Activated CD4-positive, alpha-beta T cell treated with anti-CD3 and anti-CD28 coated beads for 36 hours (primary cell): ENCODE measurements around the gene RAB8B. TPM values are rescaled to one million over a fixed set of nuclear protein-coding genes. Genes with fewer than 3 reads are reported as not detected.

ENCODE experiments used
- ATAC-seq: fragments of 200-7000 bp; cut with Tn5 transposase; one replicate; pipeline ENCODE4 v1.10.0; 2021; ENCODE audit warnings: mild to moderate bottlenecking, moderate library complexity
- CTCF ChIA-PET: fragments of 350-600 bp; sonication (Branson Sonifier 250); formaldehyde crosslinking; loops from one replicate; lab custom pipeline; 2021; ENCODE audit warnings: antibody characterized with exemption; lab: Charles Lee
- POLR2A ChIA-PET: fragments of 350-600 bp; sonication (Branson Sonifier 250); formaldehyde crosslinking; loops from one replicate; lab custom pipeline; 2021; ENCODE audit warnings: antibody characterized with exemption, inconsistent platforms; lab: Charles Lee
- DNase-seq: peaks from one replicate; pipeline ENCODE4 v3.0.0-alpha.2; 2020
- H3K27ac Mint-ChIP-seq: one replicate; pipeline ENCODE4 v1.8.0; 2021; ENCODE audit warnings: mixed read lengths
- H3K27me3 Mint-ChIP-seq: one replicate; pipeline ENCODE4 v1.8.0; 2021; ENCODE audit warnings: mixed read lengths
- H3K36me3 Mint-ChIP-seq: one replicate; pipeline ENCODE4 v1.8.0; 2021; ENCODE audit warnings: low read depth, mixed read lengths
- H3K4me1 Mint-ChIP-seq: one replicate; pipeline ENCODE4 v1.8.0; 2021; ENCODE audit warnings: mixed read lengths
- H3K4me3 Mint-ChIP-seq: one replicate; pipeline ENCODE4 v1.8.0; 2021; ENCODE audit warnings: mild to moderate bottlenecking, moderate library complexity, mixed read lengths
- H3K9me3 Mint-ChIP-seq: one replicate; pipeline ENCODE4 v1.8.0; 2021; ENCODE audit warnings: low read depth, mixed read lengths
- intact Hi-C, 2 experiments: fragments of 100-400 bp; cut with DNase I in 1 of 2; cut with micrococcal nuclease in 1 of 2; formaldehyde crosslinking; loops; one replicate each; pipeline versions ENCODE4 v1.14.2 to v1.15.1; 2022 to 2024; cut with DNase I, micrococcal nuclease
- total RNA-seq, 2 experiments: library from RNA; stranded (reverse); gene quantifications; one replicate each; pipeline ENCODE4 v1.2.3, GENCODE V29; 2021

The RAB8B gene
- total RNA-seq, 2 experiments from 2014 or later: 147 to 260 TPM

- Mint-ChIP-seq H3K27me3 (no peaks in the 10 kb centered on the region), H3K27ac (peak overlapping the region; percentile 3), H3K9me3 (peaks cover 2% of the 10 kb centered on the region), H3K4me3 (no peak overlapping the region), H3K36me3 (peaks cover 46% of the 10 kb centered on the region), H3K4me1 (peaks cover 76% of the 10 kb centered on the region)
- CTCF ChIA-PET: interaction anchor here (1.5 kb wide), 1 partner anchor 19 kb away, joined by 6 read pairs; no protein-coding TSS in a partner anchor
- intact Hi-C loops: loop anchor here (10.0 kb wide), 2 partner anchors 286 to 616 kb away; partner anchors contain the start of genes HERC1 (in 1 of the 2) and USP3 (in 1 of the 2)
- ATAC-seq (no peak), DNase-seq (no peak)
- POLR2A ChIA-PET: interaction anchor here (0.7 kb wide), 1 partner anchor 283 kb away, joined by 3 read pairs; no protein-coding TSS in a partner anchor
Observed at GRCh38 chr15:63219196-63219710, 29.8 kb downstream of the RAB8B start.

- H3K4me3 Mint-ChIP-seq: no peak overlapping the region
- ChIA-PET POLR2A (no interaction called here), CTCF (interaction anchor here (0.6 to 0.8 kb wide), 2 partner anchors 17 to 384 kb away, joined by 3 to 5 read pairs; no protein-coding TSS in a partner anchor)
- no peak for ATAC-seq
- intact Hi-C loops: no loop called here
- no peak overlapping the region for H3K27ac Mint-ChIP-seq
- DNase-seq: no peak
- peaks cover 54% of the 10 kb centered on the region for H3K36me3 Mint-ChIP-seq
- H3K4me1 Mint-ChIP-seq: peaks cover 72% of the 10 kb centered on the region
- no peaks in the 10 kb centered on the region for H3K27me3 Mint-ChIP-seq
- peaks cover 2% of the 10 kb centered on the region for H3K9me3 Mint-ChIP-seq
Observed at GRCh38 chr15:63221346-63221745, 31.9 kb downstream of the RAB8B start.

- ChIA-PET CTCF (no interaction called here), POLR2A (no interaction called here)
- Mint-ChIP-seq H3K27me3 (no peaks in the 10 kb centered on the region), H3K4me1 (peaks cover 72% of the 10 kb centered on the region), H3K36me3 (peaks cover 61% of the 10 kb centered on the region), H3K9me3 (peaks cover 2% of the 10 kb centered on the region), H3K4me3 (no peak overlapping the region), H3K27ac (no peak overlapping the region)
- ATAC-seq (peak; percentile 78), DNase-seq (no peak)
- intact Hi-C loops: no loop called here
Observed at GRCh38 chr15:63223463-63223862, 34.1 kb downstream of the RAB8B start.

GRCh38 chr15:63225381-63225780 is 36.0 kb downstream of the RAB8B start:
- H3K4me3 Mint-ChIP-seq: no peak overlapping the region
- POLR2A ChIA-PET: no interaction called here
- intact Hi-C loops: no loop called here
- peaks cover 56% of the 10 kb centered on the region for H3K36me3 Mint-ChIP-seq
- peaks cover 2% of the 10 kb centered on the region for H3K9me3 Mint-ChIP-seq
- peaks cover 70% of the 10 kb centered on the region for H3K4me1 Mint-ChIP-seq
- ATAC-seq (no peak), DNase-seq (no peak)
- CTCF ChIA-PET: interaction anchor here (0.6 to 1.2 kb wide), 2 partner anchors 66 to 246 kb away, joined by 3 read pairs; no protein-coding TSS in a partner anchor
- H3K27ac Mint-ChIP-seq: peak overlapping the region; percentile 38
- H3K27me3 Mint-ChIP-seq: no peaks in the 10 kb centered on the region

- Mint-ChIP-seq H3K9me3 (peaks cover 2% of the 10 kb centered on the region), H3K27ac (peak overlapping the region; percentile 14), H3K27me3 (no peaks in the 10 kb centered on the region), H3K4me3 (peak overlapping the region; percentile 1), H3K4me1 (peaks cover 66% of the 10 kb centered on the region), H3K36me3 (peaks cover 51% of the 10 kb centered on the region)
- ATAC-seq (no peak), DNase-seq (no peak)
- intact Hi-C loops: no loop called here
- POLR2A ChIA-PET: no interaction called here
- CTCF ChIA-PET: interaction anchor here (0.6 to 1.2 kb wide), 2 partner anchors 58 to 65 kb away, joined by 3 read pairs; no protein-coding TSS in a partner anchor
Observed at GRCh38 chr15:63226155-63226883, 36.9 kb downstream of the RAB8B start.

GRCh38 chr15:63226966-63227401 is 37.6 kb downstream of the RAB8B start:
- H3K4me3 Mint-ChIP-seq: no peak overlapping the region
- peaks cover 66% of the 10 kb centered on the region for H3K4me1 Mint-ChIP-seq
- H3K27me3 Mint-ChIP-seq: no peaks in the 10 kb centered on the region
- peaks cover 45% of the 10 kb centered on the region for H3K36me3 Mint-ChIP-seq
- POLR2A ChIA-PET: no interaction called here
- peaks cover 2% of the 10 kb centered on the region for H3K9me3 Mint-ChIP-seq
- intact Hi-C loops: no loop called here
- CTCF ChIA-PET: interaction anchor here (0.6 to 2.1 kb wide), 2 partner anchors 12 to 59 kb away, joined by 3 to 5 read pairs; no protein-coding TSS in a partner anchor
- no peak for ATAC-seq
- peak overlapping the region; percentile 37 for H3K27ac Mint-ChIP-seq
- no peak for DNase-seq

GRCh38 chr15:63227689-63228088 is 38.3 kb downstream of the RAB8B start:
- POLR2A ChIA-PET: no interaction called here
- peak overlapping the region; percentile 66 for H3K27ac Mint-ChIP-seq
- H3K4me1 Mint-ChIP-seq: peaks cover 70% of the 10 kb centered on the region
- H3K9me3 Mint-ChIP-seq: no peaks in the 10 kb centered on the region
- no peak for DNase-seq
- peaks cover 42% of the 10 kb centered on the region for H3K36me3 Mint-ChIP-seq
- ATAC-seq: no peak
- no peak overlapping the region for H3K4me3 Mint-ChIP-seq
- no peaks in the 10 kb centered on the region for H3K27me3 Mint-ChIP-seq
- intact Hi-C loops: no loop called here
- CTCF ChIA-PET: interaction anchor here (2.1 kb wide), 1 partner anchor 11 kb away, joined by 5 read pairs; no protein-coding TSS in a partner anchor

GRCh38 chr15:63231206-63231605 is 41.8 kb downstream of the RAB8B start:
- Mint-ChIP-seq H3K36me3 (peaks cover 39% of the 10 kb centered on the region), H3K27me3 (no peaks in the 10 kb centered on the region), H3K9me3 (no peaks in the 10 kb centered on the region), H3K4me3 (peak overlapping the region; percentile 18), H3K27ac (peak overlapping the region; percentile 76), H3K4me1 (peaks cover 81% of the 10 kb centered on the region)
- POLR2A ChIA-PET: interaction anchor here (0.7 to 1.2 kb wide), 3 partner anchors 14 to 39 kb away, joined by 3 to 8 read pairs (median 6); no protein-coding TSS in a partner anchor
- intact Hi-C loops: loop anchor here (5.0 kb wide), 2 partner anchors 39 to 74 kb away; partner anchors contain the start of gene RPS27L (in 2 of the 2)
- ATAC-seq (no peak), DNase-seq (no peak)
- CTCF ChIA-PET: interaction anchor here (0.8 to 3.2 kb wide), 9 partner anchors 13 to 183 kb away, joined by 3 to 20 read pairs (median 5); no protein-coding TSS in a partner anchor

GRCh38 chr15:63231706-63232105 is 42.3 kb downstream of the RAB8B start:
- H3K4me3 Mint-ChIP-seq: peak overlapping the region; percentile 18
- CTCF ChIA-PET: interaction anchor here (0.8 to 3.2 kb wide), 7 partner anchors 13 to 183 kb away, joined by 3 to 20 read pairs (median 5); no protein-coding TSS in a partner anchor
- no peak for DNase-seq
- POLR2A ChIA-PET: interaction anchor here (0.7 to 1.2 kb wide), 3 partner anchors 15 to 40 kb away, joined by 3 to 8 read pairs (median 6); no protein-coding TSS in a partner anchor
- H3K27me3 Mint-ChIP-seq: no peaks in the 10 kb centered on the region
- intact Hi-C loops: loop anchor here (1.0 to 5.0 kb wide), 4 partner anchors 15 to 74 kb away; partner anchors contain the start of genes RPS27L (in 2 of the 2) and RAB8B (in 1 of the 2)
- peaks cover 79% of the 10 kb centered on the region for H3K4me1 Mint-ChIP-seq
- no peaks in the 10 kb centered on the region for H3K9me3 Mint-ChIP-seq
- ATAC-seq: peak; percentile 39
- H3K27ac Mint-ChIP-seq: peak overlapping the region; percentile 76
- H3K36me3 Mint-ChIP-seq: peaks cover 37% of the 10 kb centered on the region

- ChIA-PET CTCF (interaction anchor here (0.9 to 3.2 kb wide), 5 partner anchors 12 to 184 kb away, joined by 4 to 20 read pairs (median 5); no protein-coding TSS in a partner anchor), POLR2A (interaction anchor here (0.6 to 1.2 kb wide), 3 partner anchors 39 to 351 kb away, joined by 3 to 6 read pairs (median 4); no protein-coding TSS in a partner anchor)
- no peaks in the 10 kb centered on the region for H3K27me3 Mint-ChIP-seq
- H3K4me3 Mint-ChIP-seq: no peak overlapping the region
- intact Hi-C loops: loop anchor here (1.0 to 5.0 kb wide), 4 partner anchors 16 to 75 kb away; partner anchors contain the start of genes RPS27L (in 2 of the 2) and RAB8B (in 1 of the 2)
- H3K4me1 Mint-ChIP-seq: peaks cover 79% of the 10 kb centered on the region
- peak overlapping the region; percentile 76 for H3K27ac Mint-ChIP-seq
- no peak for DNase-seq
- peak; percentile 35 for ATAC-seq
- no peaks in the 10 kb centered on the region for H3K9me3 Mint-ChIP-seq
- peaks cover 40% of the 10 kb centered on the region for H3K36me3 Mint-ChIP-seq
Observed at GRCh38 chr15:63232405-63232804, 43.0 kb downstream of the RAB8B start.
